Skeletal muscle satellite cell (primary cell): ENCODE data around the gene INO80B.

Source experiments
- H3K27me3 ChIP-seq: 2 replicates; pipeline ENCODE4 v1.7.0; 2013; ENCODE audit warnings: low read length; ENCODE audit not compliant: control insufficient read depth, insufficient read depth
- H3K36me3 ChIP-seq: 2 replicates; pipeline ENCODE4 v1.7.0; 2013; ENCODE audit warnings: mild to moderate bottlenecking, control low read depth, low read length; ENCODE audit not compliant: insufficient read depth
- H3K4me1 ChIP-seq: 2 replicates; pipeline ENCODE4 v1.7.0; 2013; ENCODE audit warnings: low read length; ENCODE audit not compliant: control insufficient read depth, insufficient read depth
- H3K4me2 ChIP-seq: 2 replicates; pipeline ENCODE4 v1.7.0; 2013; ENCODE audit warnings: mild to moderate bottlenecking, low read length
- H3K4me3 ChIP-seq: 2 replicates; pipeline ENCODE4 v1.7.0; 2013; ENCODE audit warnings: low read length
- H3K9ac ChIP-seq: 2 replicates; pipeline ENCODE4 v1.7.0; 2013; ENCODE audit warnings: mild to moderate bottlenecking, low read depth, low read length, moderate library complexity
- H3K9me3 ChIP-seq: replicated peaks from 2 replicates; pipeline ENCODE4 v1.7.0; 2013; ENCODE audit warnings: mild to moderate bottlenecking, control low read depth, low read length

Gene INO80B

GRCh38 chr2:74491648-74492544, 37.0 kb downstream of the INO80B start:
- Histone ChIP-seq H3K4me3 (no peak overlapping the region), H3K4me2 (no peak overlapping the region), H3K36me3 (peaks cover 46% of the 10 kb centered on the region), H3K27me3 (no peaks in the 10 kb centered on the region), H3K9ac (no peak overlapping the region), H3K9me3 (no peaks in the 10 kb centered on the region), H3K4me1 (peaks cover 5% of the 10 kb centered on the region)

GRCh38 chr2:74493546-74493945, 38.7 kb downstream of the INO80B start:
- H3K4me1 ChIP-seq = peaks cover 17% of the 10 kb centered on the region
- no peaks in the 10 kb centered on the region for H3K9me3 ChIP-seq
- H3K36me3 ChIP-seq = peaks cover 46% of the 10 kb centered on the region
- H3K4me3 ChIP-seq = no peak overlapping the region
- no peak overlapping the region for H3K4me2 ChIP-seq
- H3K27me3 ChIP-seq = peaks cover 15% of the 10 kb centered on the region
- H3K9ac ChIP-seq = no peak overlapping the region

- no peak overlapping the region for H3K4me3 ChIP-seq
- peaks cover 29% of the 10 kb centered on the region for H3K4me1 ChIP-seq
- H3K9ac ChIP-seq = no peak overlapping the region
- peaks cover 44% of the 10 kb centered on the region for H3K36me3 ChIP-seq
- peaks cover 32% of the 10 kb centered on the region for H3K27me3 ChIP-seq
- no peak overlapping the region for H3K4me2 ChIP-seq
- no peaks in the 10 kb centered on the region for H3K9me3 ChIP-seq
Measured at GRCh38 chr2:74495440-74495839, 40.6 kb downstream of the INO80B start.

GRCh38 chr2:74496997-74497776, 42.3 kb downstream of the INO80B start:
- peak overlapping the region; percentile 95 for H3K4me2 ChIP-seq
- no peak overlapping the region for H3K9ac ChIP-seq
- H3K4me1 ChIP-seq = peaks cover 31% of the 10 kb centered on the region
- peaks cover 26% of the 10 kb centered on the region for H3K36me3 ChIP-seq
- H3K9me3 ChIP-seq = no peaks in the 10 kb centered on the region
- H3K4me3 ChIP-seq = no peak overlapping the region
- peaks cover 41% of the 10 kb centered on the region for H3K27me3 ChIP-seq

- Histone ChIP-seq H3K27me3 (peaks cover 41% of the 10 kb centered on the region), H3K9me3 (no peaks in the 10 kb centered on the region), H3K36me3 (peaks cover 20% of the 10 kb centered on the region), H3K9ac (no peak overlapping the region), H3K4me2 (peak overlapping the region; percentile 95), H3K4me3 (peak overlapping the region; percentile 67), H3K4me1 (peaks cover 38% of the 10 kb centered on the region)
Measured at GRCh38 chr2:74497777-74498499, 43.1 kb downstream of the INO80B start.

GRCh38 chr2:74498500-74499266, 43.8 kb downstream of the INO80B start:
- peaks cover 41% of the 10 kb centered on the region for H3K27me3 ChIP-seq

GRCh38 chr2:74499267-74499939, 44.5 kb downstream of the INO80B start, which contains the start of gene LBX2:
Gene LBX2 (minus strand): TSS chr2:74499603. CDS start chr2:74499537, 66 bp downstream.
- H3K36me3 ChIP-seq = peaks cover 6% of the 10 kb centered on the region
- H3K4me1 ChIP-seq = peaks cover 46% of the 10 kb centered on the region
- peak within 1 kb of the TSS; percentile 7 for H3K9ac ChIP-seq
- H3K27me3 ChIP-seq = peaks cover 41% of the 10 kb centered on the region
- H3K4me3 ChIP-seq = peak within 1 kb of the TSS; percentile 67
- peak within 1 kb of the TSS; percentile 95 for H3K4me2 ChIP-seq
- H3K9me3 ChIP-seq = no peaks in the 10 kb centered on the region

More at GRCh38 chr2:74498500-74499266, 43.8 kb downstream of the INO80B start:
- Histone ChIP-seq H3K9ac (peak overlapping the region; percentile 7), H3K4me1 (peaks cover 42% of the 10 kb centered on the region), H3K36me3 (peaks cover 13% of the 10 kb centered on the region), H3K4me3 (peak overlapping the region; percentile 67), H3K4me2 (peak overlapping the region; percentile 95), H3K9me3 (no peaks in the 10 kb centered on the region)

GRCh38 chr2:74499940-74500577, 45.2 kb downstream of the INO80B start:
- Histone ChIP-seq H3K36me3 (peaks cover 8% of the 10 kb centered on the region), H3K4me1 (peaks cover 47% of the 10 kb centered on the region), H3K4me2 (peak overlapping the region; percentile 95), H3K4me3 (no peak overlapping the region), H3K9ac (no peak overlapping the region), H3K27me3 (peaks cover 41% of the 10 kb centered on the region), H3K9me3 (no peaks in the 10 kb centered on the region)

GRCh38 chr2:74500578-74500946, 45.7 kb downstream of the INO80B start:
- Histone ChIP-seq H3K4me2 (no peak overlapping the region), H3K4me1 (peaks cover 51% of the 10 kb centered on the region), H3K36me3 (peaks cover 11% of the 10 kb centered on the region), H3K27me3 (peaks cover 41% of the 10 kb centered on the region), H3K9ac (no peak overlapping the region), H3K4me3 (no peak overlapping the region), H3K9me3 (no peaks in the 10 kb centered on the region)
